HG03039 (cell line): Measurements from ENCODE around the gene PRPF38B.
"Not testable (repeated sequence)": the region's sequence is repeated elsewhere in the genome, so short reads cannot be mapped to it uniquely, and the experiment has no call there.

Experiments
- ATAC-seq: cut with Tn5 transposase; IDR thresholded peaks from one replicate; pipeline ENCODE4 v1.9.1; 2021; ENCODE audit warnings: mild to moderate bottlenecking, moderate library complexity; ENCODE audit not compliant: unreplicated experiment

PRPF38B gene, protein sequence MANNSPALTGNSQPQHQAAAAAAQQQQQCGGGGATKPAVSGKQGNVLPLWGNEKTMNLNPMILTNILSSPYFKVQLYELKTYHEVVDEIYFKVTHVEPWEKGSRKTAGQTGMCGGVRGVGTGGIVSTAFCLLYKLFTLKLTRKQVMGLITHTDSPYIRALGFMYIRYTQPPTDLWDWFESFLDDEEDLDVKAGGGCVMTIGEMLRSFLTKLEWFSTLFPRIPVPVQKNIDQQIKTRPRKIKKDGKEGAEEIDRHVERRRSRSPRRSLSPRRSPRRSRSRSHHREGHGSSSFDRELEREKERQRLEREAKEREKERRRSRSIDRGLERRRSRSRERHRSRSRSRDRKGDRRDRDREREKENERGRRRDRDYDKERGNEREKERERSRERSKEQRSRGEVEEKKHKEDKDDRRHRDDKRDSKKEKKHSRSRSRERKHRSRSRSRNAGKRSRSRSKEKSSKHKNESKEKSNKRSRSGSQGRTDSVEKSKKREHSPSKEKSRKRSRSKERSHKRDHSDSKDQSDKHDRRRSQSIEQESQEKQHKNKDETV

DNA sequence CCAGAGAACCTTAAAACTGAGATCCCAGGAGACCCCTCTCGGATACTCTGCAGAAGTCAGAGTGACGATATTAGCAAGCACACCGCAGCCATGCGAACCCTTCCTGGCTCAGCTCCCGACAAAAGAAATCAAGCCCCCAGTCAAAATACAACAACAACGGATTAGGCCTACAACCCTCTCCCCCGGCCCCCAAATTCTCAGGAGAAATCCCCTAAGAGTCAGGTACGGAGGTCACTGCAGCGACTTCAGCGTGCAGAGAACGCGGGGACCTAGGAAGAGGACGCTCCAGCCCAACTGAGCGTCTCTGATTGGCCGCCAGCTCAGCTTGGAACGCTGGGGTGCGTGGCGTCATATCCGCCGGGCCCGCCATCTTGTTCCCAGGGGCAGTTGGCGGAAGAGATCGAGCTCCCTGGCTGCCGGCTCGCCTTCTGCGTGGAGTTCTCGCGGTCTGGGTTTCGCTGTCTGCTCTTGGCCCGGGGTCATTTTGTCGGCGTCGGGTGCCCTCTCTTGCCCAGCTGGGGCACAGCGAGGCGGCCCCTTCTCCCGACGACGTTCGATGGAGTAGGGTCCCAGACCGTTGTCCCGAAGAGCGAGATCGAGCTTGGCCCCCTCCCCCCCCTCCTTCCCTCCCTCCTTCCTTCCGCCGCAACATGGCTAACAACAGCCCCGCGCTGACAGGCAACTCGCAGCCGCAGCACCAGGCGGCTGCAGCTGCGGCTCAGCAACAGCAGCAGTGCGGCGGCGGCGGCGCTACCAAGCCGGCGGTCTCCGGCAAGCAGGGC, at the start of gene PRPF38B:
Gene PRPF38B, plus strand, starts transcription at position 369 of the 782 bp plus-strand sequence. Its CDS starts 282 bp downstream, at position 651.
- peak; percentile 94 for ATAC-seq

DNA sequence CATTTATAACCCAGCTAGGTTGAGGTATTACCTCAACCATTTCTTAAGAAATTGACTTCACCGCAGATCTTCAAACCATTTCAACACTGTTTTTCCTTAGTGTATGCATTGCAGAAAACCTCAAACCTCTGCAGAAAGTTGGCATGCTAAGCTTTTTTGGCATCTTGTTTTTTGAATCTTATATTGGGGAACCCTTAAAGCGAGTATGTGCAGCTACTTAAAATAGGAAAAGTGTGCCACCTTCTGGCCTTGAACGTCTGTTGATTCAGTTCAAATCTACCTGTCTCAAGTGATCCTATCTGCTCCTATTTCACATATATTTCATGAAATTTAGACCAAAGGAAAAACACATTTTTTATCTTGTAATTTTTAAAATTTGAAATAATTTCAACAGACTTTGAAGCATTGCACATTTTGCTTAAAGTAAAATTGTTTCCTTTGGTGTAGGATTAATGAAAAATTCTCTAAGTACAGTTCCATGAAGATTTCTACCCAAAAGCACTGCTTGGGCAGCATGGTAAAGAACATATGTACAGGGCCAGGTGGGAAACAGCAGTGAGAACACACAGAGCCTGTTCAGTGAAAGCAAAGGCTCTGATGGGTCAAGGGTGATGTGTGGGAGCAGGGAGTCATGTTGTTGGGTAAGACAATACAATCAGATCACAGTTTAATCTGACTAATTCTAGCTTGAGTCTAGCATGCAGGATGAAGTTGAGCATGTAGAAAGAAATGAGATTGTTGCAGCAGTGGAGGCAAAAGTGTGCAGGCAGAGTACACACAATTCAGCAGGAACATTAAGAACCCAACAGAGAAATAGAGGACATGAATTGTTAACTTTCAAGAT, 48.4 kb upstream of the PRPF38B start:
- ATAC-seq: no peak

DNA sequence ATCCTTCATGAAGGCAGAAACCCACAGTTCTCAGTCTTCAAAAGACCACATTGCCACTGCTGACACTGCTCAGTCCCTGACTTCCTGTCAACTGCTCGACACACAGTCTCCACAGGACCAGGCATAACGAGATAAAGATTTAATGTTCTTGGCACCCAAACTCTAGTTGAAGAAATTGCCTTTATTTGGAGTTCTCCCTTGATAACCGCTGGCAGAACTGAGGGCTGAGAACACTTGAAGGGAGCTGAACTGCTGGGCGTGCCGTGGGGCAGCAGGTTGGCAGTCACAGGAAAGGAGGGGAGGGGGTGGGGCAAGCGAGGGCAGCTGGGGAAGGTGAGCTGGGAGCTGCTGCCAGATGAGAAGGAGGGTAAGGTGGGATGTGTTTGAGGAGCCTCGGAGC, 47.1 kb upstream of the PRPF38B start:
- no peak for ATAC-seq

DNA sequence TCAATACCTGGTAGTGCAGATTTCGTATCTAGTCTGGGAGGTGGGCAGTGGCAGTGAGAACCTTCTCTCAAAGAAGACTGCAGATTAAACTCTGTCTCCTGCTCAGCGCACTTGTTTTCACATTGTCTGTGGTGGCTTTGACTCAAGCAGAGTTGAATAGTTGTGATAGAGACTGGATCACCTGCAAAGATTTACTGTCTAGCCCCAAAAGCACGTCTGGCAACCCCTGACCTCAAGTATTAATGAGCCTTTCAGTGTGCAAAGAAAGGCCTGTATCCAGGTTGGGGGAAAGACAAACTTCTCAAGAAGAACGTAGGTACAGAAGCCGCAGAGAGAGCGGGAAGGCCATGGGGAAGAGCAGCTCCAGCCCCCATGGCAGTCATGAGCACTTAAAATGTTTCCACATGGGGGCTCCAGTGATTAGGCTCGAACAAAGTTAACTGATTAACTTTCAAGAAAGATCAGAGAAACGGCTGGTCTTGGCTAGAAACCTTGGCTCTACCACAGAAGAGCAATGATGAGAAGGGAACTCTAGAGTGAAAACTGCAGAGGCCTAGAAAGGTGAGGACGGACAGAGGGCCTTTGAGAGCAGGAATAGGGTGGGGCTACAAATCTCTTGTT, 46.4 kb upstream of the PRPF38B start:
- no peak for ATAC-seq

DNA sequence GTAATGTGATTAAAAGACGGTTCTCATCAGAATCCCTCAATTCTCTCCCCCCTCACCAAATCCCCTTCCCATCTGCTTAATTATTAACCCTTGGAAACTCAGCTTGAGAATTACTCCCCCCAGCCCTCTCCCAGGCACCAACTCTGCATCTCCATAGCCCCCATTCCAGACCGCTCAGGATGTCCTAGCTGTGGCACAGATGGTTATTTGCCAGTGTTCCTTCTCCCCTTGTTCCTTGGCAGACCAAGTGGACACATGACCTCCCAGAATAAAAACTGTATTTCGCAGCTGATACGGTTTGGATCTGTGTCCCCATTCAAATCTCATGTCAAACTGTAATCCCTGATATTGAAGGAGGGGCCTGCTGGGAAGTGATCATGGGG, 45.9 kb upstream of the PRPF38B start:
- no peak for ATAC-seq

DNA sequence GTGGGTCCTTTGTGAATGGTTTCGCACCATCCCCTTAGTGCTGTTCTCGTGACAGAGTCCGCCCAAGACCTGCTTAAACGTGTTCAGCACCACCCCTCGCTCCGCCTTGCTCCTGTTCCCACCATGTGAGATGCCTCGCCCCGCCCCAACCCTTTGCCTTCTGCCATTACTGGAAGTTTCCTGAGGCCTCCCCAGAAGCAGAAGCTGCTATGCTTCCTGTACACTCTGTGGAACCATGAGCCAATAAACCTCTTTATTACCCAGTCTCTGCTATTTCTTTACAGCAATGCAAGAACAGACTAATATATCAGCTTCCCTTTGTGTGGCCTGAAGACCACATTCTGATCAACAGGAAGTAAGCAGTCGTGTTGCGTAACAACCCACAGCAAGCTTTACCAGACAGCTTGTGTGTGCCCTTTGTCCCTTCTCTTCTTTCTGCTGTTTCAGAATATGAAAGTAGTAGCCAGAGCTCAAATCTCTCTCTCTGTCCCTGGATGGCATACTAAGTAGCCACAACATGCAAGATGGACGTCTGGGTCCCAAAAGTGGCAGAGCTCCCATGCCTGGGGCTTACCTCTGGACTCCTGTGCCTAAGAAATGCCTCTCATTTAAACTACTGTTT, 45.4 kb upstream of the PRPF38B start:
- ATAC-seq: no peak

DNA sequence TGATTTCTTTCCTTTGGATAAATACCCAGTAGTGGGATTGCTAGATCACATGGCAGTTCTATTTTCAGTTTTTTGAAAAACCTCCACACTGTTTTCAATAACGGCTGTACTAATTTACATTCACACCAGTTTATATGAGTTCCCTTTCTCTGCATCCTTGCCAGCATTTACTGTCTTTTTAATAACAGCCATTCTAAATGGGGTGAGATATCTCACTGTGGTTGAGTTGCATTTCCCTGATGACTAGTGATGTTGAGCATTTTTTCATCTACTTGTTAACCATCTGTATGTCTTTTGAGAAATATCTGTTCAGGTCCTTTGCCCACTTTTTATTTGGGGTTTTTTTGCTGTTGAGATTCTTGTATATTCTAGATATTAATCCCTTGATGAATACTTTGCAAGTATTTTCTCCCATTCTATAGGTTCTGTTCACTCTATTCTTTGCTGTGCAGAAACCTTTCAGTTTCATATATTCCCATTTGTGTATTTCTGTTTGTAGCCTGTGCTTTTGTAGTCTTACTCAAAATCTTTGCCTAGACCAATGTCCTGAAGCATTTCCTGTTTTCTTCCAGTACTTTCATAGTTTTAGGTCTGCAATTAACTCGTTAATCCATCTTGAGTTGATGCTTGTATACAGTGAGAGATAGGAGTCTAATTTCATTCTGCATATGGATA, 38.5 kb upstream of the PRPF38B start:
- no peak for ATAC-seq

DNA sequence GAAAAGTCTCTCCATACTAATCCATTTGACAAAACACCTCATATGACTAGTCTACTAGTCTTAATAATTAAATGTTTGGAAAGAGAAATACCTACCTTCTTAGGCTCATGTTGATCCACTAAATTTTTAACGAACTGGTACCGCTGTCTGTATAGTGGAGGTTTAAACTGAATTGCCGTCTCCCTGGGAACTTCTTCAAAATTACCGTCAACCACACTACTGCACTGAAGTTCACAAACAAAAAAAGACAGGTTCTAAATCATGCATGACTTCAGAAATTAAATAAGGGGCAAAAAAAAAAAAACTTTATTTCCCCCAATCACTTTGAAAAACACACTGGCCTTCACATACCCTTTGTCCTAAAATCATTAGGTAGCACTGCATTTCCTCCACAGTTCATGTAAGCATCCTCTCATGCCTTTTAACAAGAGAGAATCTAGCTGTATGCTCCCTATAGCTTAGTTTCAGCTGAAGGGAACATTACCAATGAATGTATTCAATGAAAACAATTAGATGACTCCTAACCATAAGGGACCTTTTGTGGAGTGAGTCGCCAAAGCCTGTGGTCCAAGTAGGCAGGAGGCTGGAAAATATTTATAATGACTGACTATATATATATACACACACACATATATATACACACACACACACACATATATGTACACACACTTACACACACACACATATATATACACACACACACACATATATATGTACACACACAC, 34.6 kb upstream of the PRPF38B start:
- no peak for ATAC-seq

DNA sequence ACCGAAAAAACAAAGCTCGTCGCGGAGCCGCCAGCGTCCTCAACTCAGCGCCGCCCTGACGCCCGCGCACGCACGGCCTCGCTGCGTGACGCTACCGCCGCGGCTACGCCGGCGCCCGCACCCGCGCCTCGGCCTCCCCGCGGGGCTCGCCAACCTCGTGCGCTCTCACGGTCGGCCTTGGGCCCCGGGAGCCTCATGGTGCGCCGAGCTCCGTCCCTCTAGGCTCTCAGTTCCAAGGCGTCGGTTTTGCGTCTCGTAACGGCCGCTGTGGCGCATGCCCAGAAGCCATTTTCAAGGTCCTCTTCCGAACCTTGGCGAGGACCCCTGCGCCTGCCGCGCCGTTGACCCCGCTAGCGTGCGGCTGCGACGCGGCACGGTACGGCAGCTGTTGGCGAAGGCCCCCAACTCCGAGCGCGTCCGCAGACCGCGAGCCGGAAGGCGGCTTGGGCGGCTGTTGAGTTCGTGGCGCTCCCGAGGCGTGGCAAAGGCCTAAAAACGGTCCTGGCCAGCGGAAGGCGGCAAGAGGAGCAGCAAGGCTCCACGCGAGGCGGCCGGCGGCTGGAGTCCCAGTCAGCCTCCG, 31.0 kb upstream of the PRPF38B start, which contains the start of gene HENMT1:
Gene HENMT1, minus strand, starts transcription at position 64 of the 580 bp plus-strand sequence. CDS start 1,209 bp downstream, outside the sequence.
- ATAC-seq: peak; percentile 77

DNA sequence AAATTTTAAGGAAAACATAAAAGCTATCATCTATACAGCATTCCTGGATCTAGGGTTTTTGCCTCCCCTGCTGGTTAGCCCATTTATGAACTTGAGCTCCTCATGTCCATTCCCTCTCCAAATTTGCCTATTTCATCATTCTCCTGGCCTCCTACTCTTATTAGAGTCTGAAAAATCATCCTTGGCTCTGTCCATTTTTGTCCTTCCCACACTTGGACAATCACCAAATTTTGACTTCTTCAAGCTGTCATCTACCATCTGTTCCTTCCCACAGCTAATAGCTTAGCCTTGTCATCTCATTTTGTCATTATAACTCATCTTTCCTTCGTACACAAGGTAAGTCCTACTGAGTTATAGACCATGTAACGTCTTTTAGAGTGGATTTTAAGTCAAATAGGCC, 29.0 kb upstream of the PRPF38B start:
- no peak for ATAC-seq

DNA sequence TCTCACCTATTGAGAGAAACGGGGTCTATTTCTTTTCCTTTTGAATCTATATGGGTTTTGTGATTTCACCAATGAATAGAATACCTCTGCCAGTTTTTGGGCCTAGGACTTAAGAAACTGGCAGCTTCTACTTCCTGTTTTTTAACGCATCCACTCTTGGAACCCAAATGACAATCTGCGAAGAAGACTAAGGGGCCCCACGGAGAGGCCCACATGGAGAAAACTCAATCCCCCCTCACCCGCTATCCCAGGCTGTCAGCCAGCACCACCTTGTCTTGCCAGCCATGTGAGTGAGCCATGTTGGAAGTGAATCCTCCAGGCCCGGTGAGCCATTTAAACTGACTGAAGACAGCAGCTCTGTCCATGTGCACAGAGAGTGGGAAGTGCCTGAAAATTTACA, 27.6 kb upstream of the PRPF38B start:
- ATAC-seq: no peak

DNA sequence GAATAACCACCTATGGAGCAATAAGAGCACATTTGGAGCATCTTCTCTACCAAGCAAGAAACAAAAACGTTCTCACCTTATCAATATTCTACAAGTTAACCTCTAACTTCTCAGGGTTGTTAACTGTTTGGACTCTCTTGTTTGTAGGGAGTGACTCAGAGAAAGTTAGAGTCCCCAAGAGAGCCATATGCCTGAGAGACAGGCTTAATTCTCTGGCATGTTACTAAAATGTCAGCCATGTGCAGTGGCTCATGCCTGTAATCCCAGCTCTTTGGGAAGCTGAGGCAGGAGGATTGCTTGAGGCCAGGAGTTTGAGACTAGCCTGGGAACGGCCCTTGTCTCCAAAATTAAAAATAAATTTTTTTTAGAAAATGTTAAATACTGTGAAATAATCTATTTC, 27.0 kb upstream of the PRPF38B start:
- no peak for ATAC-seq

DNA sequence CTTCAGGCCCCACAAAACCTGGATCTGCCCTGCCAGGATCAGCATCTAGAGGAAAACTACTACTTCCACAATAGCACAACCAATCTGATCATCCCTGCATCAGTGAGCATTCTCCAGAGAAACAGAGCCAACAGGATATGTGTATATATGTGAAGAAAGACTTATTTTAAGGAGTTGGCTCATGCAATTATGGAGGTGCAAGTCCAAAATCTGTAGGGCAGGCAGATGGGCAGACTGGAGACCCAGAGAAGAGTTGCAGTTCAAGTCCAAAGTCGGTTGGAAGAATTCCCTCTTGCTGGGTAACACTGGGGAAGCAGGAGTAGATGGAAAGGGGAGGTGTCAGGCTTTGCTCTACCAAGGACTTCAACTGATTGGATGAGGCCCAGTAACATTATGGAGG, 26.3 kb upstream of the PRPF38B start:
- ATAC-seq: no peak

DNA sequence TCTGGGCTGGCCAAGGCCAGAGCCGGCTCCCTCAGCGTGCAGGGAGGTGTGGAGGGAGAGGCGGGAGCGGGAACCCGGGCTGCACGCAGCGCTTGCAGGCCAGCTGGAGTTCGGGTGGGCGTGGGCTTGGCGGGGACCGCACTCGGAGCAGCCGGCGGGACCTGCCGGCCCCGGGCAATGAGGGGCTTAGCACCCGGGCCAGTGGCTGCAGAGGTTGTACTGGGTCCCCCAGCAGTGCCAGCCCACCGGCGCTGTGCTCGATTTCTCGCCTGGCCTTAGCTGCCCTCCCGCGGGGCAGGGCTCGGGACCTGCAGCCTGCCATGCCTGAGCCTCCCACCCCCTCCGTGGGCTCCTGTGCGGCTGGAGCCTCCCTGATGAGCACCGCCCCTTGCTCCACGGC, 24.7 kb upstream of the PRPF38B start:
- not testable (repeated sequence) for ATAC-seq

DNA sequence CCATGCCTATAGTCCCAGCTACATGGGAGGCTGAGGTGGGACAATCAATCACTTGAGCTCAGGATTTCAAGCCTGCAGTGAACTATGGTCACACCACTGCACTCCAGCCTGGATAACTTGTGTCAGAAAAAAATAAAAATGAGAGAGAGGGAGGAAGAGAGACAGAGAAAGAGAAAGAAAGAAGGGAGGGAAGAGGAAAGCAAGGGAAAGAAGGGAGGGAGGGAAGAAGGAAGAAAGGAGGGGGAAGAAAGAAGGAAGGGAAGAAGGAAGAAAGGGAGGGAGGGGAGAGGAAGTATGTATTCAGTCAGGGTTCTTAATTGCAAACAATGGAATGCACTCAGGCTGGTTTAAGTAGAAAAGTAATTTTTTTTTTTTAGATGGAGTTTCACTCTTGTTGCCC, 23.3 kb upstream of the PRPF38B start:
- ATAC-seq: no peak

DNA sequence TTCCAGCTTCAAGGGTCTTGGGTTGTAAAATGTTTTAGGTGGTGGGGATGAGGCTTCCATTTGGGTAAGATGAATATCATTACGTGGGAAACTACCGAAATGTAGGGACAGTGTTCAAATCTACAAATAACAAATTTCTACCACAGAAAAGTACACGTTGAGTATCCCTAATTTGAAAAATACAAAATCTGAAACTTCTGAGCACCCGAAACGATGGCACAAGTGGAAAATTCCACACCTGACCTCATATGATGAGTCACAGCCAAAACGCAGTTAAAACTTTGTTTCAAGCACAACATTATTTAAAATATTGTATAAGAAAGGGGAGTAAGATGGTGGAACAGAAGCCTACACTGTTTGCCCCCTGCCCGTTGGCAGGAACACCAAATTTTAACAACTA, 22.4 kb upstream of the PRPF38B start:
- ATAC-seq: no peak

DNA sequence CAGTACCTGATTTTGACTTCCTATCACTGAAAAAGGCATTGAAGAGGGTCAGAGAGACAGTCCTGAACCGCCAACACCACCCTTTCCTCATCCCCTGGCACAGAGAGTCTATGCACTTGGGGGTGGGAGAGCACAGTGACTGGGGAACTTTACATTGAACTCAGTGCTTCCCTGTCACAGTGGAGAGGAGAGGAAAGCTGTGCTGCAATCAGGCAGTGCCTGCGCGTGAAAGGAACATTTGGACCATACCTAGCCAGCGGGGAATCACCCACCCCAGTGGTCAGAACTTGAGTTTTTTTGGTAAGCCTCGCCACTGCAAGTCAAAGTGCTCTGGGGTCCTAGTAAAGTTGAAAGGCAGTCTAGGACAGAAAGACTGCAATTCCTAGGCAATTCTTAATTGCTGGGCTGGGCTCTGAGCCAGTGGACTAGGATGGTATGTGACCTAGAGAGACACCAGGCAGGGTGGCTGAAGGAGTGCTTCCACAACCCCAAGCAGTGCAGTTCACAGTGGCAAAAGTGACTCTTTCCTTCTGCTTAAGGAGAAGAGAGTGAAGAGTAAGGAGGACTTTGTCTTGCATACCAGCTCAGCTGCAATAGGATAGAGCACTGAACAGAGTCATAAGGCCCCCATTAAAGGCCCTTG, 21.9 kb upstream of the PRPF38B start:
- no peak for ATAC-seq

DNA sequence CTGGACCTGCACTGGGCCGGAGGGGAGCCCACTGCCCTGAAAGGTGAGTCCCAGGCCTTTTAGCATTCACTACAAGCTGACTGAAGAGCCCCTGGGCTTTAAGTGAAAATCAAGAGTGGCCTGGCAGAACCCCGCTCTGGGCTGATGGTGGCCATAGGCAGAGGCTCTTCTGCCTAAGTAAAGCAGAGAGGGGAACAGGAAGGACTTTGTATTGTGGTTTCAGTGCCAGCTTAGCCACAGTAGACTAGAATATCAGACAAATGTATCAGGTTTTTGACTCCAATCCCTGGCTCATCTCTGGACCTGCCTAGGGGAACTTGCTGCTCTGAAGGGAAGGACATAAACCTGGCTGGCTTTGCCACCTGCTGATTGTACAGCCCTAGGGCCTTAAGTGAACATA, 21.0 kb upstream of the PRPF38B start:
- no peak for ATAC-seq
